IPS-NIHi11 (cell line): ENCODE data around the gene SYT12.
"Not testable (repeated sequence)": the region's sequence is repeated elsewhere in the genome, so short reads cannot be mapped to it uniquely, and the experiment has no call there.

Experiments
- DNase-seq: peaks from one replicate; pipeline ENCODE4 v3.0.0; 2012; ENCODE audit warnings: mixed read lengths, low spot score

SYT12 gene, protein sequence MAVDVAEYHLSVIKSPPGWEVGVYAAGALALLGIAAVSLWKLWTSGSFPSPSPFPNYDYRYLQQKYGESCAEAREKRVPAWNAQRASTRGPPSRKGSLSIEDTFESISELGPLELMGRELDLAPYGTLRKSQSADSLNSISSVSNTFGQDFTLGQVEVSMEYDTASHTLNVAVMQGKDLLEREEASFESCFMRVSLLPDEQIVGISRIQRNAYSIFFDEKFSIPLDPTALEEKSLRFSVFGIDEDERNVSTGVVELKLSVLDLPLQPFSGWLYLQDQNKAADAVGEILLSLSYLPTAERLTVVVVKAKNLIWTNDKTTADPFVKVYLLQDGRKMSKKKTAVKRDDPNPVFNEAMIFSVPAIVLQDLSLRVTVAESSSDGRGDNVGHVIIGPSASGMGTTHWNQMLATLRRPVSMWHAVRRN

GRCh38 chr11:67022961-67023956 is at the start of gene SYT12:
TSS of gene SYT12 (plus strand) at chr11:67023134. CDS start at chr11:67030145, 7,011 bp downstream.
- peak; percentile 77 for DNase-seq

- no peak for DNase-seq
Observed at GRCh38 chr11:66973956-66974580, 48.9 kb upstream of the SYT12 start.

DNA sequence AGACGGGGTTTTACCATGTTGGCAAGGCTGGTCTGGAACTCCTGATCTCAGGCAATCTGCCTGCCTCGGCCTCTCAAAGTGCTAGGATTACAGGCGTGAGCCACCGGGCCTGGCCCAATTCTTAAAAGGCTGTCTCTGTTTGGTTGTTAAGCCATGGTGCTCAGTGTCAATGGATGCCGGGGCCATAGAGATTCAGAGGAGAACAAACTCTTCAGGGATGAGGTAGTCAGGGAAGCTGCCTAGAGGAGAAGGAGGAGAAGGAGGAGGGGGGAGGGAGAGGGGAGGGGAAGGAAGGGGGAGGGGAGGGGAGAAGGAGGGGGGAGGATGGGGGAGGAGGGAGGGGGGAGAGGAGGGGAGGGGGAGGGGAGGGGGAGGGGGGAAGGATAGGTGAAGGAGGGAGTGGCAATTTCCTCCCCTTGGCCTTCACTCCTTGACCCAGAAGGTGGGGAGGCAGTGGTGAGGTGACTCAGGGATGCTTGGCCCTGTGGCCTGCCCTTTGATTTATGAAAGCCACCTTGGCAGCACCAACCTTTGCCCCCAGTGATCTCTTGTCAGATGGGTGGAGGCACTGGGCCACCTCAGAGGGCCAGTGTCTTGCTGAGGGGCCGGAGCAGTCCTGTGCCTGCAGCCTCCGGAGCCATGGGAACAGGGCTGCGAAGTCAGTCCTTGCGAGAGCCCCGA is 48.1 kb upstream of the SYT12 start, which contains the start of gene C11orf86:
TSS of gene C11orf86 (plus strand) at position 581 of the 681 bp plus-strand sequence. CDS start at position 640, 59 bp downstream.
- DNase-seq, result no peak

GRCh38 chr11:66975405-66976027 is 47.4 kb upstream of the SYT12 start:
- no peak for DNase-seq

- DNase-seq, result peak; percentile 82
Observed at GRCh38 chr11:66976028-66976467, 46.9 kb upstream of the SYT12 start.

GRCh38 chr11:66976925-66977324 is 46.0 kb upstream of the SYT12 start:
- DNase-seq, result no peak

DNA sequence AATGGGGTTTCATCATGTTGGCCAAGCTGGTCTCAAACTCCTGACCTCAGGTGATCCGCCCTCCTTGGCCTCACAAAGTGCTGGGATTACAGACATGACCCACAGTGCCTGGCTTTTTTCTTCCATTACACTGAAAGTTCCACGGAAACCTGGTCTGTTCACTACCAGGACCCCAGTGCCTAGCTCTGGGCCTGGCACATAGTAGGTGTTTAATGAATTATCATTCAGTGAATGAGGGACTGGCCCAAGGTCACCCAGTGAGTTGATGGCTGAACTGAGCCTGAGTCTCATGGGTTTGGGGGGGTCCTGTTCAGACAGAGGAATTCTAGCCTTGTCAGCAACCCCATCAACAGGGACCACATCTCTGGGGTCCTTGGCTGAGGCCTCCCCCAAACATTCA is 44.7 kb upstream of the SYT12 start:
- no peak for DNase-seq

DNA sequence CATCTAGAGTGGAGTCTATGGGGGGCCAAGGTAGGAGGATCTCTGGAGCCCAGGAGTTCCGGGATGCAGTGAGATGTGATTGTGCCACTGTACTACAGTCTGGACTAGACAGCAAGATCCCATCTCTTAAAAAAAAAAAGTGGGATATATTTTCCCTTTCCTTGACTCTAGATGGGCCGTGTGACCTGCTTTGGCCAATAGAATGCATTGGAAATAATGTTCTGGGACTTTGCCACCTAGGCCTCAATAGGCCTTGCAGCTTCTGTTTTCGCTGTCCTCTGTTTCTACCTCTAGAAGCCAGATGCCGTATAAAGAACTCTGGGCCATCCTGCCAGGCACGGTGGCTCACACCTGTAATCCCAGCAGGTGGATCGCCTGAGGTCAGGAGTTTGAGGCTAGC is 44.2 kb upstream of the SYT12 start:
- no peak for DNase-seq

DNA sequence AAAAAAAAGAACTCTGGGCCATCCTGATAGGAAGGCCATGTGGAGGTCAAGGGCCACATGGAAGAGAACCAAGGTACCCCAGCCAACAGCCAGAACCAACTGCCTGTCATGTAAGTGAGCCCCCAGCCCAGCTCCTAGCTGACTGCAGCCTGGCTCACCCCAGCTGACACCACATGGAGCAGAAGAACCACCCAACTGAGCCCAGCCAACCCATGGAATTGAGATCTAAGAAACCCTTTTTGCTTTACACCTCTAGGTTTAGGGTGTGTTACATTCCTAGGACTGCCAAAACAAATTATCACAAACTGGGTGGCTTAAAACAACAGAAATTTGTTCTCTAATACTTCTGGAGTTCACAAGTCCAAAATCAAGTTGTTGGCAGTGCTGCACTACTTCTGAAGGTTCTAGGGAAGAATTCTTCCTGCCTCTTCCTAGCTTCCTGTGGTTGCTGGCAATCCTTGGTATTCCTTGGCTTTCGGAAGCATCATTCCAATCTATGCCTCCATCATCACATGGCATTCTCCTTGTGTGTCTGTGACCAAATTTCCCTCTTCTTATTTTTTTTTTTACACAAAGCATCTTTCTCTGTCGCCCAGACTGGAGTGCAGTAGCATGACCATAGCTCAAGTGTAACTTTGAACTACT is 43.5 kb upstream of the SYT12 start:
- no peak for DNase-seq

GRCh38 chr11:66981976-66982578 is 40.9 kb upstream of the SYT12 start:
- peak; percentile 25 for DNase-seq

GRCh38 chr11:66983275-66983924 is 39.5 kb upstream of the SYT12 start:
- DNase-seq, result no peak

DNA sequence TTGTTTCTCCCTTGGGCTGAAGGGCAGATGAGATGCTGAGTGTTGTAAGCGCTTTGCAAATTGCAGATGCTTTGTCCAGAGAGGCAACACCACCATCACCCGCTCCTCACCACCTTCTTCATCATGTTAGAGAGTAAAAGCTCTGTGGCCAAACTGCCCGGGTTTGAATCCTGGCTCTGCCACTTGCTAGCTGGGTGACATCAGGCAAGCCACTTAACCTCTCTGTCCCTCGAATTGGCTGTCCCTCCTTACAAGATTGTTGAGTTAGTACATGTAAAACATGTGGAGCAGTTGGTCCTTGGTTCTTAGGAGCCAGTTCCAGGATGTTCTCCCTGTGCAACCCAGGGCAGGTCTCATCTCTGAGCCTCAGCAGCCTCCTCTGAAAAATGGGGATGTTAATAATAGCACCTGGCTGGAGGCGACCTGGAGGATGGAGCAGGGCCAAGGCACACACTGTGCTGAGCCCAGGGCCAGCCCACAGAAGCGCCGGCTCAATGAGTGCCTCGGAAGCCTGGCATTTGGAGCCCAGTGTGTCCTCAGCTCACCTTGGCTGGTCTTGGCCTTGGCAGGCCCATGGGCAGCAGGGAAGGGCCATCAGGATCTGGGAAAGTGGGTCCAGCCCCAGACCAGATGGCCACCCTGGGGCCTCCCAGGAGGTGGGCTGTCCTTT is 37.3 kb upstream of the SYT12 start:
- DNase-seq, result no peak

DNA sequence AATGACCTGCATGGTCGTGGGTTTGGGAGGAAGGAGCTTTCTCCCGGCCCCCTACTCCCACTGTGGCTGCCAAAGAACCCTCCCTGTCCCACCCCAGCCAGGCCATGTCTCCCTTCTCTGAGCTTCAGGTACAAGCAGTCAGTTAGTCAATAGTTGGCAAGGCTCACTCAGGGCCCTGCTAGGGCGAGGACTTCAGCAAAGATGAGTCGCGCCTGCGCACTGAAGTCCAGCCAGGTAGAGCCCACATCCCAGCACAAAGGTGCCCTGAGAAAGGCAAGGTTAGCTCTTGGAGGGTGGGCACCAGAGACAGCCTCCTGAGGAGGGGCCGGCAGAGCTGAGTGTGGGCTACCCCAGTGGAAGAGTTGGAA is 36.8 kb upstream of the SYT12 start:
- no peak for DNase-seq

DNA sequence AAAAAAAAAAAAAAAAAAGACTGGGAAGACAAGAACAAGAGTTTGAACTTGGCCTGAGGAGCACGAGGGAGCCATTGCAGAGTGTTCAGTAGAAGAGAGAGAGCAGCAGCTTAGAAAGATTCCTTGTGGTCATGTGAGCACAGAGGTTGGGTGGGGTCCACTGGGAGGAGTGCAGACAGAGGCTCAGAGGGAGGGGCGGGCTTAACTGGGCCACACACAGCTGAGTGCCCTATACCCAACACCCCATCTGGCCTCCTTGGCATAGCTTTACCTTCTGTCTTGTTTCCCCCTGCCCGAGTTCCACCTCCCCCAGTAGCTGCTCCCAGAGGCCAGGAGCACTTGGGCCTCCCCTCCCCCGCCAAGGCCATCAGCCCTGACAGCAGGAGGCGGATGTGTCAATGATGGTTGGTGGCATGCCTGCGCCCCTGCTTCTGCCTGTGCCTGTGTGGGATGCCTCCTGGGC is 35.7 kb upstream of the SYT12 start:
- DNase-seq, result peak; percentile 60

- no peak for DNase-seq
Observed at GRCh38 chr11:66987924-66988637, 34.9 kb upstream of the SYT12 start.

- not testable (repeated sequence) for DNase-seq
Observed at GRCh38 chr11:66988741-66989140, 34.2 kb upstream of the SYT12 start.

DNA sequence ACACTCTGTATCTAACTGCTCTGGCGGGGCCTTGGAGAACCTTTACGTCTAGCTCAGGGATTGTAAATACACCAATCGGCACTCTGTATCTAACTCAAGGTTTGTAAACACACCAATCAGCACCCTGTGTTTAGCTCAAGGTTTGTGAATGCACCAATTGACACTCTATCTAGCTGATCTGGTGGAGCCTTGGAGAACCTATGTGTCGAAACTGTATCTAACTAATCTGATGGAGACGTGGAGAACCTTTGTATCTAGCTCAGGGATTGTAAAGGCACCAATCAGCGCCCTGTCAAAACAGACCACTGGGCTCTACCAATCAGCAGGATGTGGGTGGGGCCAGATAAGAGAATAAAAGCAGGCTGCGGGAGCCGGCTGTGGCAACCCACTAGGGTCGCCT is 33.6 kb upstream of the SYT12 start:
- not testable (repeated sequence) for DNase-seq

DNA sequence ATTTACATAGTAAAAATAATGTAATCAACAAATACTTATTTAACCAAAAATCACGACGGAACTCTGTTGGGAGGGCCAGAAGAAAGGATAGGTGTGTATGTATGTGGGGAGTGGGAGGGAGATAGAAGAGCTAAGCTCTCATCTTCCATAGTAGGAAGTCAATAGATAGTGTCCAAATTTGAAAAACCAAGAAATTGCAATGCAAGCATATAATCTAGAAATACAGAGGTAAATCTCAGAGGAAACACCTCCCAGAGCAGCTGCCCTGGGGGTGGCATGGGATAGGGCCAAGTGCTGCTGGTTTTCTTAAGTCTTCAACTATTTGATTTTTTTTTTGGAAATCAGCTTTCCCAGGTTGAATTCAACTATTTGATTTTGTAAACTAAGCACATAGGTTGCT is 30.9 kb upstream of the SYT12 start:
- no peak for DNase-seq
